HepG2 (cell line): ENCODE measurements around the gene ABCC3. TPM values are rescaled to one million over a fixed set of nuclear protein-coding genes. Genes with fewer than 3 reads are reported as not detected.

ENCODE experiments used
- ATAC-seq: fragments of 200-7000 bp; cut with Tn5 transposase; 3 replicates; pipeline ENCODE4 v1.9.1; 2020; ENCODE audit warnings: mild to moderate bottlenecking, moderate library complexity
- BruUV-seq: library from RNA; stranded (reverse); fragments of 400-500 nt; replicated peaks from 2 replicates; lab custom pipeline; 2021; lab: Mats Ljungman, UMichigan
- CTCF ChIA-PET: fragments of 300-600 bp; formaldehyde crosslinking; extraction: SDS; loops from one replicate; lab custom pipeline; 2021; ENCODE audit warnings: low total read pairs, inconsistent platforms, low intra/inter-chr PET ratio; lab: Yijun Ruan, JAX
- POLR2A ChIA-PET: fragments of 350-600 bp; sonication (Branson Sonifier 250); formaldehyde crosslinking; loops from one replicate; lab custom pipeline; 2020; ENCODE audit warnings: antibody characterized with exemption, inconsistent platforms; lab: Yijun Ruan, JAX
- DNase-seq: peaks from one replicate; pipeline ENCODE4 v3.0.0-alpha.2; 2015; ENCODE audit warnings: low spot score
- FAIRE-seq: peaks from 3 replicates; lab custom pipeline; 2011; peaks lifted over from hg19 to GRCh38; lab: Jason Lieb, UNC
- H2AFZ ChIP-seq: one replicate; pipeline ENCODE4 v1.6.1; 2011; ENCODE audit warnings: low read length, inconsistent platforms
- H3K27ac ChIP-seq: fragments of 300-600 bp; 3 replicates; pipeline ENCODE4 v1.8.0; 2011; ENCODE audit warnings: mixed run types, mild to moderate bottlenecking, mixed read lengths, low read length, inconsistent platforms; ENCODE audit not compliant: insufficient read depth; ENCODE audit errors: extremely low read length
- H3K27me3 ChIP-seq, 2 experiments: fragments of 200-600 bp in 1 of 2; 2 replicates in 1 of 2; 3 replicates in 1 of 2; pipeline versions ENCODE4 v1.6.0 to v1.8.0; 2011; ENCODE audit warnings: low read length in 2 of 2, mild to moderate bottlenecking in 2 of 2, moderate library complexity in 2 of 2, inconsistent platforms in 1 of 2; ENCODE audit not compliant: insufficient read depth in 2 of 2, control insufficient read depth in 1 of 2
- H3K36me3 ChIP-seq, 2 experiments: fragments of 200-600 bp in 1 of 2; replicated peaks in 1 of 2; 2 replicates in 1 of 2; 3 replicates in 1 of 2; pipeline versions ENCODE4 v1.5.1 to v1.8.0; 2011; ENCODE audit warnings: low read length in 2 of 2, inconsistent platforms in 1 of 2; ENCODE audit not compliant: insufficient read depth in 2 of 2, control insufficient read depth in 1 of 2
- H3K4me1 ChIP-seq: 2 replicates; pipeline ENCODE4 v1.5.1; 2012; ENCODE audit warnings: low read length, inconsistent platforms; ENCODE audit not compliant: insufficient read depth
- H3K4me2 ChIP-seq: 2 replicates; pipeline ENCODE4 v1.6.0; 2011; ENCODE audit warnings: low read depth, low read length, inconsistent platforms
- H3K4me3 ChIP-seq, 3 experiments: fragments of 200-600 bp in 1 of 3; sonication (generic), shearing (Covaris generic) in 1 of 3; replicated peaks in 1 of 3; 2 replicates each; pipeline ENCODE4 v1.5.1; 2011 to 2016; ENCODE audit warnings: low read length in 3 of 3, inconsistent platforms in 2 of 3, low read depth in 2 of 3, mild to moderate bottlenecking in 2 of 3, control low read depth in 1 of 3, mixed read lengths in 1 of 3; ENCODE audit not compliant: insufficient read depth in 1 of 3
- H3K79me2 ChIP-seq: one replicate; pipeline ENCODE4 v1.6.1; 2011; ENCODE audit warnings: low read length, inconsistent platforms; ENCODE audit not compliant: insufficient read depth
- H3K9ac ChIP-seq: 2 replicates; pipeline ENCODE4 v1.6.0; 2011; ENCODE audit warnings: mild to moderate bottlenecking, low read depth, low read length, inconsistent platforms; ENCODE audit not compliant: insufficient read depth
- H3K9me3 ChIP-seq: 2 replicates; pipeline ENCODE4 v1.5.1; 2012; ENCODE audit warnings: mild to moderate bottlenecking, low read length
- H4K20me1 ChIP-seq: 2 replicates; pipeline ENCODE4 v1.6.0; 2011; ENCODE audit warnings: inconsistent platforms, mild to moderate bottlenecking, low read length, moderate library complexity; ENCODE audit not compliant: insufficient read depth
- FOXJ3 ChIP-seq: sonication (generic); formaldehyde crosslinking; IDR thresholded peaks from 2 replicates; pipeline ENCODE4 v1.4.0; 2020; ENCODE audit warnings: missing genetic modification reagents, mild to moderate bottlenecking, borderline replicate concordance
- GATAD2A ChIP-seq: IDR thresholded peaks from 2 replicates; pipeline ENCODE4 v1.6.1; 2016
- JUNB ChIP-seq: sonication (generic); formaldehyde crosslinking; IDR thresholded peaks from 2 replicates; pipeline ENCODE4 v1.8.0; 2022; ENCODE audit warnings: missing genetic modification reagents, mild to moderate bottlenecking, borderline replicate concordance
- KLF9 ChIP-seq: IDR thresholded peaks from 2 replicates; pipeline ENCODE4 v1.6.1; 2016; ENCODE audit warnings: low read depth
- MTA1 ChIP-seq: sonication (generic); formaldehyde crosslinking; IDR thresholded peaks from 2 replicates; pipeline ENCODE4 v1.4.0; 2020; ENCODE audit warnings: missing genetic modification reagents, mild to moderate bottlenecking, borderline replicate concordance
- NFYB ChIP-seq: sonication (generic); formaldehyde crosslinking; IDR thresholded peaks from 2 replicates; pipeline ENCODE4 v1.4.0; 2020; ENCODE audit warnings: missing genetic modification reagents
- NR1H2 ChIP-seq: sonication (generic); formaldehyde crosslinking; IDR thresholded peaks from 2 replicates; pipeline ENCODE4 v1.8.1; 2022; ENCODE audit warnings: low read depth, missing genetic modification reagents, borderline replicate concordance
- SMAD1 ChIP-seq: sonication (generic); formaldehyde crosslinking; IDR thresholded peaks from 2 replicates; pipeline ENCODE4 v1.4.0; 2020; ENCODE audit warnings: missing genetic modification reagents, low read depth, mild to moderate bottlenecking, borderline replicate concordance
- TBX2 ChIP-seq: sonication (generic); formaldehyde crosslinking; IDR thresholded peaks from 2 replicates; pipeline ENCODE4 v1.5.0; 2020; ENCODE audit warnings: missing genetic modification reagents, mild to moderate bottlenecking, borderline replicate concordance
- ZBTB21 ChIP-seq: sonication (generic); formaldehyde crosslinking; IDR thresholded peaks from 2 replicates; pipeline ENCODE4 v1.4.0; 2020; ENCODE audit warnings: missing genetic modification reagents
- ZC3H4 ChIP-seq: sonication (generic); formaldehyde crosslinking; IDR thresholded peaks from 2 replicates; pipeline ENCODE4 v1.4.0; 2020; ENCODE audit warnings: missing genetic modification reagents, borderline replicate concordance
- ZNF274 ChIP-seq: sonication (generic); formaldehyde crosslinking; IDR thresholded peaks from 2 replicates; pipeline ENCODE4 v1.5.1; 2020; ENCODE audit warnings: mild to moderate bottlenecking, missing genetic modification reagents
- ZNF382 ChIP-seq: sonication (generic); formaldehyde crosslinking; IDR thresholded peaks from 2 replicates; pipeline ENCODE4 v1.5.0; 2020; ENCODE audit warnings: missing genetic modification reagents, mild to moderate bottlenecking, borderline replicate concordance
- ZNF550 ChIP-seq: sonication (generic); formaldehyde crosslinking; IDR thresholded peaks from 2 replicates; pipeline ENCODE4 v1.4.0; 2020; ENCODE audit warnings: mild to moderate bottlenecking, missing genetic modification reagents, borderline replicate concordance
- ZNF800 ChIP-seq: sonication (generic); formaldehyde crosslinking; IDR thresholded peaks from 2 replicates; pipeline ENCODE4 v1.4.0; 2020; ENCODE audit warnings: missing genetic modification reagents
- ZSCAN21 ChIP-seq: sonication (generic); formaldehyde crosslinking; IDR thresholded peaks from 2 replicates; pipeline ENCODE4 v1.8.0; 2022; ENCODE audit warnings: mild to moderate bottlenecking, missing genetic modification reagents, moderate library complexity, borderline replicate concordance
- WGBS: methylation state at CpG from one replicate; pipeline ENCODE4 v1.1.6; 2017; ENCODE audit warnings: low lambda C conversion rate; 5-methylcytosine and 5-hydroxymethylcytosine counted together
- in situ Hi-C: cut with HindIII; loops from 2 replicates; pipeline ENCODE4 v1.10.0; 2017; ENCODE audit warnings: low pct_unique_long_range_greater_than_20kb; ENCODE audit not compliant: extremely low pct_ligation_motif_present
- intact Hi-C: fragments of 100-400 bp; cut with micrococcal nuclease; formaldehyde crosslinking; loops from one replicate; pipeline ENCODE4 v1.10.0; 2022; ENCODE audit not compliant: unreplicated experiment
- polyA plus RNA-seq, 8 experiments: library from polyadenylated mRNA; depleted of rRNA in 3 of 8; stranded (reverse) in 7 of 8; unstranded in 1 of 8; fragments of >200 nt; fragmentation: Illumina TruSeq in 4 of 8; extraction: Trizol in 4 of 8; gene quantifications; 2 replicates each; pipeline versions ENCODE4 v1.2.1 to v1.2.3, GENCODE V29; 2011 to 2016; ENCODE audit warnings: low read depth in 4 of 8, missing spikeins in 1 of 8, mixed read lengths in 1 of 8; ENCODE audit not compliant: insufficient read depth in 1 of 8
- total RNA-seq, 5 experiments: library from RNA; depleted of rRNA; stranded (reverse); fragments of >200 nt; fragmentation: Illumina TruSeq; extraction: Trizol; gene quantifications; 2 replicates each; pipeline ENCODE4 v1.2.3, GENCODE V29; 2016; ENCODE audit warnings: low read depth in 1 of 5

ABCC3 gene
- total and polyA plus RNA-seq, 2 of the 13 experiments (the other 11 are each of a cell fraction or from before 2014, with no cell fraction given), result 25.2 to 50.7 TPM

GRCh38 chr17:50631195-50631907 is 3.3 kb upstream of the ABCC3 start:
- ChIA-PET POLR2A (interaction anchor here (1.1 to 19.8 kb wide), 5 partner anchors 8 to 74 kb away, joined by 3 to 839 read pairs (median 5); no protein-coding TSS in a partner anchor), CTCF (interaction anchor here (0.8 to 3.6 kb wide), 5 partner anchors 50 to 84 kb away, joined by 3 to 67 read pairs (median 9); partner anchors contain the start of gene SPATA20)
- 32% methylated on average over 11 of the region's 11 CpGs for WGBS
- no peaks in the 10 kb centered on the region for H4K20me1 ChIP-seq
- no peak for TF ChIP-seq ZNF550 (CRISPR knock-in tag)
- TF ChIP-seq KLF9, result no peak
- TF ChIP-seq NR1H2, result no peak
- no peak for TF ChIP-seq MTA1
- TF ChIP-seq ZSCAN21 (CRISPR knock-in tag), result no peak
- TF ChIP-seq ZNF274 (CRISPR knock-in tag), result no peak
- no peak for TF ChIP-seq GATAD2A (CRISPR knock-in tag)
- TF ChIP-seq SMAD1, result no peak
- no peak for TF ChIP-seq JUNB (CRISPR knock-in tag)
- no peak for TF ChIP-seq NFYB (CRISPR knock-in tag)
- TF ChIP-seq ZNF800, result no peak
- TF ChIP-seq FOXJ3, result no peak
- TF ChIP-seq ZBTB21, result no peak
- no peak for TF ChIP-seq ZNF382 (CRISPR knock-in tag)
- no peak for TF ChIP-seq ZC3H4 (CRISPR knock-in tag)
- TF ChIP-seq TBX2, result no peak
- H3K27ac ChIP-seq, result no peak overlapping the region
- no TSS peak for BruUV-seq
- no peaks in the 10 kb centered on the region for H3K36me3 ChIP-seq
- no peak overlapping the region for H3K9ac ChIP-seq
- no peak overlapping the region for H3K4me2 ChIP-seq
- FAIRE-seq, result no peak
- H3K79me2 ChIP-seq, result peaks cover 3% of the 10 kb centered on the region
- H3K27me3 ChIP-seq, result peaks cover 0 to 19% of the 10 kb centered on the region in 2 experiments; a peak in 2 of 5 replicates
- peaks cover 90% of the 10 kb centered on the region for H3K4me1 ChIP-seq
- intact Hi-C loops, result no loop called here
- H2AFZ ChIP-seq, result no peak overlapping the region
- H3K4me3 ChIP-seq, result no peak overlapping the region
- no peaks in the 10 kb centered on the region for H3K9me3 ChIP-seq
- ATAC-seq, result no peak
- DNase-seq, result no peak
- in situ Hi-C loops, result no loop called here
